B cell (primary cell): ENCODE data around the gene DVL1. TPM values are rescaled to one million over a fixed set of nuclear protein-coding genes. Genes with fewer than 3 reads are reported as not detected.
"Not testable (repeated sequence)": the region's sequence is repeated elsewhere in the genome, so short reads cannot be mapped to it uniquely, and the experiment has no call there.

Source experiments
- ATAC-seq: fragments of 200-7000 bp; cut with Tn5 transposase; one replicate; pipeline ENCODE4 v1.10.0; 2021; ENCODE audit warnings: low read depth, mild to moderate bottlenecking, moderate number of reproducible peaks, moderate library complexity
- CTCF ChIA-PET: fragments of 350-600 bp; sonication (Branson Sonifier 250); formaldehyde crosslinking; loops from one replicate; lab custom pipeline; 2021; ENCODE audit warnings: antibody characterized with exemption, inconsistent platforms; lab: Charles Lee
- POLR2A ChIA-PET: fragments of 350-600 bp; sonication (Branson Sonifier 250); formaldehyde crosslinking; loops from one replicate; lab custom pipeline; 2021; ENCODE audit warnings: antibody characterized with exemption; lab: Charles Lee
- DNase-seq: peaks from one replicate; pipeline ENCODE4 v3.0.0; 2013
- H2AFZ ChIP-seq: 2 replicates; pipeline ENCODE4 v1.6.1; 2012; ENCODE audit warnings: mild to moderate bottlenecking, low read depth, low read length; ENCODE audit not compliant: insufficient read depth, poor library complexity, severe bottlenecking
- H3K27ac ChIP-seq, 2 donors: 1 replicate in 1 of 2; 2 replicates in 1 of 2; pipeline ENCODE4 v1.5.1; 2012 to 2013; ENCODE audit warnings: low read length in 2 of 2, mild to moderate bottlenecking in 2 of 2, moderate library complexity in 1 of 2
- H3K27me3 ChIP-seq, 4 experiments: fragments of 200-600 bp in 1 of 4; sonication (generic) in 1 of 4; replicated peaks in 1 of 4; 1 replicate in 2 of 4; 2 replicates in 2 of 4; pipeline versions ENCODE4 v1.6.1 to v1.7.0; 2013 to 2016; ENCODE audit warnings: low read length in 3 of 4, mild to moderate bottlenecking in 2 of 4, mixed read lengths in 1 of 4, moderate library complexity in 1 of 4; ENCODE audit not compliant: insufficient read depth in 4 of 4, control insufficient read depth in 3 of 4; ENCODE audit errors: control extremely low read depth in 1 of 4
- H3K36me3 ChIP-seq, 2 experiments: replicated peaks in 1 of 2; 1 replicate in 1 of 2; 2 replicates in 1 of 2; pipeline versions ENCODE4 v1.6.1 to v1.7.1; 2013; ENCODE audit warnings: low read length in 1 of 2; ENCODE audit not compliant: insufficient read depth in 2 of 2, control insufficient read depth in 1 of 2; ENCODE audit errors: control extremely low read depth in 1 of 2, extremely low read depth in 1 of 2
- H3K4me1 ChIP-seq, 2 donors: fragments of 200-600 bp in 1 of 2; sonication (generic) in 1 of 2; 1 replicate in 1 of 2; 2 replicates in 1 of 2; pipeline versions ENCODE4 v1.5.1 to v1.6.1; 2013 to 2017; ENCODE audit warnings: low read length in 2 of 2; ENCODE audit not compliant: control insufficient read depth in 2 of 2, insufficient read depth in 2 of 2
- H3K4me2 ChIP-seq: replicated peaks from 2 replicates; pipeline ENCODE3; 2012; ENCODE audit warnings: mild to moderate bottlenecking, low read depth, low read length; ENCODE audit not compliant: poor library complexity, severe bottlenecking
- H3K4me3 ChIP-seq, 5 experiments: fragments of 200-600 bp in 1 of 5; sonication (generic) in 1 of 5; 1 replicate in 3 of 5; 2 replicates in 2 of 5; pipeline versions ENCODE4 v1.5.1 to v1.7.0; 2011 to 2016; ENCODE audit warnings: low read length in 4 of 5, mild to moderate bottlenecking in 4 of 5, low read depth in 2 of 5, control low read depth in 1 of 5, moderate library complexity in 1 of 5; ENCODE audit not compliant: insufficient read depth in 1 of 5; ENCODE audit errors: control extremely low read depth in 1 of 5, extremely low read depth in 1 of 5
- H3K79me2 ChIP-seq: fragments of 200-600 bp; sonication (generic); one replicate; pipeline ENCODE4 v1.6.0; 2016; ENCODE audit warnings: low read length; ENCODE audit not compliant: control insufficient read depth, insufficient read depth
- H3K9ac ChIP-seq: fragments of 200-600 bp; sonication (generic); 2 replicates; pipeline ENCODE4 v1.6.1; 2017; ENCODE audit warnings: mild to moderate bottlenecking, low read length, moderate library complexity
- H3K9me3 ChIP-seq, 3 donors: one replicate each; pipeline versions ENCODE4 v1.6.1 to v1.7.1; 2013; ENCODE audit warnings: low read length in 2 of 3; ENCODE audit not compliant: control insufficient read depth in 2 of 3, insufficient read depth in 1 of 3; ENCODE audit errors: control extremely low read depth in 1 of 3
- H4K20me1 ChIP-seq: 2 replicates; pipeline ENCODE4 v1.6.0; 2012; ENCODE audit warnings: mild to moderate bottlenecking, low read length; ENCODE audit not compliant: insufficient read depth, control insufficient read depth, poor library complexity, severe bottlenecking
- H3K27ac Mint-ChIP-seq: one replicate; pipeline ENCODE4 v1.8.0; 2021; ENCODE audit warnings: mixed read lengths
- H3K27me3 Mint-ChIP-seq: one replicate; pipeline ENCODE4 v1.8.0; 2021; ENCODE audit warnings: mixed read lengths
- H3K4me1 Mint-ChIP-seq: one replicate; pipeline ENCODE4 v1.8.0; 2021; ENCODE audit warnings: mixed read lengths
- H3K4me3 Mint-ChIP-seq: one replicate; pipeline ENCODE4 v1.8.0; 2021; ENCODE audit warnings: mixed read lengths
- H3K9me3 Mint-ChIP-seq: one replicate; pipeline ENCODE4 v1.8.0; 2022; ENCODE audit warnings: mixed read lengths; ENCODE audit not compliant: insufficient read depth
- CTCF ChIP-seq: fragments of 200-600 bp; IDR thresholded peaks from one replicate; pipeline ENCODE4 v1.8.0; 2022; ENCODE audit warnings: antibody characterized with exemption, mild to moderate bottlenecking
- EZH2 ChIP-seq: IDR thresholded peaks from 2 replicates; pipeline ENCODE4 v1.6.1; 2012; ENCODE audit warnings: borderline replicate concordance, low read depth, mild to moderate bottlenecking, moderate library complexity, low read length; ENCODE audit not compliant: insufficient read depth, poor library complexity, severe bottlenecking
- WGBS: methylation state at CpG from one replicate; pipeline ENCODE4 v1.1.5; 2013; ENCODE audit warnings: missing lambda C conversion rate; ENCODE audit not compliant: insufficient coverage; 5-methylcytosine and 5-hydroxymethylcytosine counted together
- intact Hi-C: fragments of 100-400 bp; cut with micrococcal nuclease; formaldehyde crosslinking; loops from one replicate; pipeline ENCODE4 v1.10.0; 2022
- polyA plus RNA-seq: library from polyadenylated mRNA; depleted of rRNA; stranded (reverse); fragments of >200 nt; gene quantifications from 2 replicates; pipeline ENCODE4 v1.2.3, GENCODE V29; 2012
- total RNA-seq, 2 donors: library from RNA; stranded (reverse); fragments of 120-200 nt in 1 of 2; gene quantifications; 1 replicate in 1 of 2; 2 replicates in 1 of 2; pipeline versions ENCODE4 v1.2.3 to v1.2.4, GENCODE V29; 2013 to 2022

DVL1 gene
- total and polyA plus RNA-seq, 2 donors (not counting 1 experiment from before 2014, with no cell fraction given) = 46.1 to 53.5 TPM

- H3K79me2 ChIP-seq = peaks cover 36% of the 10 kb centered on the region
- intact Hi-C loops = no loop called here
- no peak overlapping the region for H3K27ac ChIP-seq
- H3K27me3 ChIP-seq = no peaks in the 10 kb centered on the region
- no peak for TF ChIP-seq EZH2
- no peak for TF ChIP-seq CTCF
- no peak overlapping the region for H3K4me2 ChIP-seq
- H3K27ac Mint-ChIP-seq = no peak overlapping the region
- H3K9ac ChIP-seq = no peak overlapping the region
- 91% methylated on average over 6 of the region's 6 CpGs for WGBS
- H3K4me1 ChIP-seq = peaks cover 0 to 8% of the 10 kb centered on the region in 2 donors
- no peaks in the 10 kb centered on the region for H3K9me3 Mint-ChIP-seq
- DNase-seq = no peak
- H3K36me3 ChIP-seq = peaks cover 0 to 46% of the 10 kb centered on the region in 2 experiments
- no peak for ATAC-seq
- H3K27me3 Mint-ChIP-seq = no peaks in the 10 kb centered on the region
- H3K4me1 Mint-ChIP-seq = peaks cover 10% of the 10 kb centered on the region
- H3K4me3 ChIP-seq = no peak overlapping the region
- H3K9me3 ChIP-seq = no peaks in the 10 kb centered on the region
- ChIA-PET POLR2A (interaction anchor here (0.6 kb wide), 1 partner anchor 337 kb away, joined by 3 read pairs; no protein-coding TSS in a partner anchor), CTCF (no interaction called here)
- H2AFZ ChIP-seq = no peak overlapping the region
- peaks cover 37% of the 10 kb centered on the region for H4K20me1 ChIP-seq
- no peak overlapping the region for H3K4me3 Mint-ChIP-seq
Measured at GRCh38 chr1:1317420-1317819, 31.8 kb downstream of the DVL1 start.

DNA sequence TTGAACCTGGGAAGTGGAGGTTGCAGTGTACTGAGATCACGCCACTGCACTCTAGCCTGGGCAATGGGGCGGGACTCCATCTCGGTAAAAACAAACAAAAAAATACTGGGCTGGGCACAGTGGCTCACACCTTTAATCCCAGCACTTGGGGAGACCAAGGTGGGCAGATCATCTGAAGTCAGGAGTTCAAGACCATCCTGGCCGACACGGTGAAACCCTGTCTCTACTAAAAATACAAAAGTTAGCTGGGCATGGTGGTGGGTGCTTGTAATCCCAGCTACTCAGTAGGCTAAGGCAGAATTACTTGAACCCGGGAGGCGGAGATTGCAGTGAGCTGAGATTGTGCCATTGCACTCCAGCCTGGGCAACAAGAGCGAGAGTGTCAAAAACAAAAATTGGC, 33.0 kb downstream of the DVL1 start:
- Histone ChIP-seq H3K79me2 (peaks cover 27% of the 10 kb centered on the region), H3K36me3 (peaks cover 0 to 53% of the 10 kb centered on the region in 2 experiments), H4K20me1 (peaks cover 26% of the 10 kb centered on the region)
- H3K27me3 Mint-ChIP-seq, H3K9me3 ChIP-seq, H3K27me3 ChIP-seq, H3K4me3 Mint-ChIP-seq, H3K4me1 Mint-ChIP-seq, H3K4me3 ChIP-seq, H3K9me3 Mint-ChIP-seq, intact Hi-C loops, H3K27ac Mint-ChIP-seq, H3K27ac ChIP-seq, ATAC-seq, POLR2A ChIA-PET, H3K4me1 ChIP-seq, H3K9ac ChIP-seq, H3K4me2 ChIP-seq, H2AFZ ChIP-seq, DNase-seq, CTCF ChIA-PET: not testable (repeated sequence)
- WGBS = 95% methylated on average over 5 of the region's 8 CpGs
